HCT116 (cell line): ENCODE data around the gene MAST4. TPM values are rescaled to one million over a fixed set of nuclear protein-coding genes. Genes with fewer than 3 reads are reported as not detected.

Experiments used
- ATAC-seq: fragments of 200-7000 bp; cut with Tn5 transposase; 2 replicates; pipeline ENCODE4 v1.9.1; 2020; ENCODE audit warnings: mild to moderate bottlenecking, moderate library complexity
- BruUV-seq: library from RNA; stranded (reverse); fragments of 400-500 nt; replicated peaks from 2 replicates; lab custom pipeline; 2021; lab: Mats Ljungman, UMichigan
- CTCF ChIA-PET: fragments of 300-600 bp; sonication (Branson Sonifier 250); formaldehyde crosslinking; loops from one replicate; lab custom pipeline; 2021; ENCODE audit warnings: antibody characterized with exemption; lab: Charles Lee
- POLR2A ChIA-PET: fragments of 300-600, 350-600 bp; sonication (Branson Sonifier 250); formaldehyde crosslinking; loops from one replicate; lab custom pipeline; 2021; ENCODE audit warnings: antibody characterized with exemption; lab: Charles Lee
- RAD21 ChIA-PET, 2 experiments: fragments of 300-600 bp; sonication (Branson Sonifier 250); formaldehyde crosslinking; loops; one replicate each; lab custom pipeline; 2023; ENCODE audit warnings: low total read pairs in 2 of 2; ENCODE audit not compliant: uncharacterized antibody in 2 of 2, unreplicated experiment in 2 of 2, low non-redundant PET in 1 of 2; lab: Charles Lee
- DNase-seq: peaks from one replicate; pipeline ENCODE4 v3.0.0-alpha.2; 2010; ENCODE audit warnings: low read depth, low spot score
- H2AFZ ChIP-seq: fragments of 200-600 bp; shearing (Covaris generic), sonication (generic); 2 replicates; pipeline ENCODE4 v1.6.1; 2017; ENCODE audit warnings: low read depth, mixed run types, mixed read lengths, antibody characterized with exemption, low read length; ENCODE audit not compliant: poor library complexity, severe bottlenecking
- H3K27ac ChIP-seq: 2 replicates; pipeline ENCODE4 v1.5.1; 2012; ENCODE audit warnings: low read depth, low read length
- H3K27me3 ChIP-seq: fragments of 200-600 bp; sonication (generic); 2 replicates; pipeline ENCODE4 v1.6.1; 2016; ENCODE audit warnings: mixed run types, low read length, mixed read lengths; ENCODE audit not compliant: insufficient read depth
- H3K36me3 ChIP-seq, 2 experiments: fragments of 200-500 bp in 1 of 2; fragments of 200-600 bp in 1 of 2; sonication (Bioruptor generic) in 1 of 2; sonication (generic) in 1 of 2; 2 replicates each; pipeline versions ENCODE4 v1.5.1 to v1.6.1; 2014 to 2016; ENCODE audit warnings: low read length in 2 of 2, inconsistent platforms in 1 of 2, mixed read lengths in 1 of 2, mixed run types in 1 of 2; ENCODE audit not compliant: insufficient read depth in 2 of 2, control insufficient read depth in 1 of 2
- H3K4me1 ChIP-seq, 2 experiments: fragments of 200-600 bp in 1 of 2; sonication (generic) in 1 of 2; 2 replicates each; pipeline versions ENCODE4 v1.5.1 to v1.6.1; 2012 to 2017; ENCODE audit warnings: low read length in 2 of 2, inconsistent platforms in 1 of 2, mild to moderate bottlenecking in 1 of 2, mixed read lengths in 1 of 2, mixed run types in 1 of 2, moderate library complexity in 1 of 2; ENCODE audit not compliant: insufficient read depth in 2 of 2, control insufficient read depth in 1 of 2
- H3K4me2 ChIP-seq: fragments of 200-600 bp; sonication (generic); 2 replicates; pipeline ENCODE4 v1.6.1; 2017; ENCODE audit warnings: mixed run types, low read length, mixed read lengths
- H3K4me3 ChIP-seq, 2 experiments: fragments of 200-600 bp in 1 of 2; sonication (generic) in 1 of 2; replicated peaks in 1 of 2; 2 replicates each; pipeline ENCODE4 v1.5.1; 2011 to 2016; ENCODE audit warnings: low read length in 2 of 2, control low read depth in 1 of 2, low read depth in 1 of 2, mild to moderate bottlenecking in 1 of 2, mixed read lengths in 1 of 2, mixed run types in 1 of 2
- H3K79me2 ChIP-seq: fragments of 200-600 bp; sonication (generic); 2 replicates; pipeline ENCODE4 v1.6.1; 2017; ENCODE audit warnings: mild to moderate bottlenecking, mixed run types, low read length, moderate library complexity, mixed read lengths; ENCODE audit not compliant: insufficient read depth
- H3K9ac ChIP-seq: fragments of 200-600 bp; sonication (generic); 2 replicates; pipeline ENCODE4 v1.6.1; 2016; ENCODE audit warnings: low read length, mixed read lengths
- H3K9me2 ChIP-seq: fragments of 200-600 bp; sonication (generic), shearing (Covaris generic); 2 replicates; pipeline ENCODE4 v1.6.1; 2017; ENCODE audit warnings: mixed run types, mild to moderate bottlenecking, moderate library complexity; ENCODE audit not compliant: insufficient read depth
- H3K9me3 ChIP-seq, 2 experiments: fragments of 200-500 bp in 1 of 2; fragments of 200-600 bp in 1 of 2; sonication (Bioruptor generic) in 1 of 2; sonication (generic) in 1 of 2; 2 replicates each; pipeline ENCODE4 v1.6.1; 2014 to 2017; ENCODE audit warnings: low read length in 2 of 2, mixed read lengths in 2 of 2, inconsistent platforms in 1 of 2, low read depth in 1 of 2, mild to moderate bottlenecking in 1 of 2, mixed run types in 1 of 2, moderate library complexity in 1 of 2; ENCODE audit not compliant: control insufficient read depth in 1 of 2, insufficient read depth in 1 of 2
- H4K20me1 ChIP-seq: fragments of 200-600 bp; sonication (generic), shearing (Covaris generic); 2 replicates; pipeline ENCODE4 v1.6.1; 2017; ENCODE audit warnings: mixed run types, mild to moderate bottlenecking, moderate library complexity; ENCODE audit not compliant: insufficient read depth
- CBX3 ChIP-seq: IDR thresholded peaks from 2 replicates; pipeline ENCODE4 v1.6.1; 2012; ENCODE audit warnings: low read depth
- EGR1 ChIP-seq: IDR thresholded peaks from 2 replicates; pipeline ENCODE4 v1.6.1; 2012; ENCODE audit warnings: low read depth
- EZH2 ChIP-seq: fragments of 200-600 bp; sonication (generic); IDR thresholded peaks from 2 replicates; pipeline ENCODE4 v1.6.1; 2017; ENCODE audit warnings: antibody characterized with exemption, mixed run types
- FOSL1 ChIP-seq: IDR thresholded peaks from 2 replicates; pipeline ENCODE4 v1.6.1; 2012; ENCODE audit warnings: low read depth
- RAD21 ChIP-seq: IDR thresholded peaks from 2 replicates; pipeline ENCODE4 v1.6.1; 2012; ENCODE audit warnings: low read depth, mild to moderate bottlenecking
- TCF7L2 ChIP-seq: IDR thresholded peaks from 2 replicates; pipeline ENCODE4 v1.7.0; 2011; ENCODE audit warnings: borderline replicate concordance, inconsistent platforms; ENCODE audit not compliant: insufficient read depth, insufficient read length; ENCODE audit errors: extremely low read depth
- ZFX ChIP-seq: fragments of 450-650 bp; IDR thresholded peaks from 2 replicates; pipeline ENCODE4 v1.6.1; 2017
- ZNF274 ChIP-seq: fragments of 200-500 bp; sonication (Bioruptor generic); IDR thresholded peaks from 2 replicates; pipeline ENCODE4 v1.6.1; 2014; ENCODE audit warnings: mild to moderate bottlenecking, low read depth, low read length, inconsistent platforms
- intact Hi-C: fragments of 100-400 bp; cut with micrococcal nuclease; formaldehyde crosslinking; loops from 2 replicates; pipeline ENCODE4 v1.10.0; 2022
- total RNA-seq: library from RNA; stranded (reverse); gene quantifications from one replicate; pipeline ENCODE4 v1.2.1, GENCODE V29; 2021; ENCODE audit not compliant: unreplicated experiment
- TF ChIP-seq, protein P1 (sequence below), 3 experiments: fragments of 200-600 bp in 1 of 3; sonication (generic) in 1 of 3; IDR thresholded peaks in 2 of 3; conservative IDR thresholded peaks in 1 of 3; 2 replicates each; pipeline ENCODE4 v1.5.1; 2012 to 2017; ENCODE audit warnings: low read depth in 2 of 3, low read length in 2 of 3, antibody characterized with exemption in 1 of 3, borderline replicate concordance in 1 of 3, control low read depth in 1 of 3, mild to moderate bottlenecking in 1 of 3, mixed read lengths in 1 of 3, mixed run types in 1 of 3, moderate library complexity in 1 of 3; ENCODE audit not compliant: insufficient read depth in 1 of 3
- TF ChIP-seq, protein P2 (sequence below): IDR thresholded peaks from 2 replicates; pipeline ENCODE4 v1.6.1; 2012
- TF ChIP-seq, protein P3 (sequence below): IDR thresholded peaks from 2 replicates; pipeline ENCODE4 v1.6.1; 2012
- TF ChIP-seq, protein P4 (sequence below): IDR thresholded peaks from 2 replicates; pipeline ENCODE4 v1.6.1; 2011; ENCODE audit warnings: mild to moderate bottlenecking, low read length, moderate library complexity; ENCODE audit not compliant: insufficient replicate concordance; ENCODE audit errors: extremely low read depth

MAST4 gene
- total RNA-seq, 1 experiment from 2014 or later, result 1.1 TPM

DNA sequence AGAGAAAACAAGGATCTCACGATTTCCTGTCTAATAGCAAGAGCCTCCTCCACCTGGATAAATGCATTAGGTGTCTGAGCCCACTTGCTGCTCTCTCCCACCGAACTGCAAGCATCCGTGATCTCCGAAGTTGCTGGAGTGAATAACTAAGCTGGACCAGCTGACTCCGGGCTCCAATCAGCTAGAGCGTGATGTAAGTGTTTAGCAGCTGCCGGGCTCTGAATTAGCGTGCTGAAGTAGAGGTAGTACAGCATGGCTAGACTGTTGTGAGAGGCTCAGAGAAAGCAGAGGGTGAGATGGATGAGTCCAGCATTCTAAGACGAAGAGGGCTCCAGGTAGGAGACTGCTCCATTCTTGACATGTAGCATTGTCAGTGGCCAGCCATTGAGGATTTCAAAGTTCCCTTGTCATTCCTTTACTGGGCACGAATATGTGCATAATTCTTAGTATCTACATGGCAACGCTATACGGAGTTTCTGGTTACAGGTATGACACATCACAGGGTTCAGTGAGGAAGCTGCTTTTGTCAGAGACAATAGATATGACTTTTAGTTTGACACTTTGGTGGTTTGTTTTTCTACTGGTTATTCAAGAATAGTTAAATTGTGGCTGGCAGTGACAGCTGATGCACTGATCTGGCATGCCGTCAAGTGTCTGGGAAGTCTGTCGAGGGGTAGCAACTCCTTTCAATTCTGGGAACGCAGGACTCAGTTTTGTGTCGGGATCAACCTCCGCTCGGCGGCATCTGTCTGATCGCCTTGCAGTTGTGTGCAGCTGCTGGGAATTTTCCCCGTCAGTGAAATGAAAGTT, 232.6 kb downstream of the MAST4 start (continued):
- TF ChIP-seq, protein P1, sequence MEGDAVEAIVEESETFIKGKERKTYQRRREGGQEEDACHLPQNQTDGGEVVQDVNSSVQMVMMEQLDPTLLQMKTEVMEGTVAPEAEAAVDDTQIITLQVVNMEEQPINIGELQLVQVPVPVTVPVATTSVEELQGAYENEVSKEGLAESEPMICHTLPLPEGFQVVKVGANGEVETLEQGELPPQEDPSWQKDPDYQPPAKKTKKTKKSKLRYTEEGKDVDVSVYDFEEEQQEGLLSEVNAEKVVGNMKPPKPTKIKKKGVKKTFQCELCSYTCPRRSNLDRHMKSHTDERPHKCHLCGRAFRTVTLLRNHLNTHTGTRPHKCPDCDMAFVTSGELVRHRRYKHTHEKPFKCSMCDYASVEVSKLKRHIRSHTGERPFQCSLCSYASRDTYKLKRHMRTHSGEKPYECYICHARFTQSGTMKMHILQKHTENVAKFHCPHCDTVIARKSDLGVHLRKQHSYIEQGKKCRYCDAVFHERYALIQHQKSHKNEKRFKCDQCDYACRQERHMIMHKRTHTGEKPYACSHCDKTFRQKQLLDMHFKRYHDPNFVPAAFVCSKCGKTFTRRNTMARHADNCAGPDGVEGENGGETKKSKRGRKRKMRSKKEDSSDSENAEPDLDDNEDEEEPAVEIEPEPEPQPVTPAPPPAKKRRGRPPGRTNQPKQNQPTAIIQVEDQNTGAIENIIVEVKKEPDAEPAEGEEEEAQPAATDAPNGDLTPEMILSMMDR (IDR thresholded peaks at IDR 0.05 in 2 of 3, conservative IDR thresholded peaks at IDR 0.05 in 1 of 3; ENCODE audit: borderline replicate concordance in 1 of 3, insufficient read depth in 1 of 3, low read depth in 2 of 3, low read length in 2 of 3), result no peak
- TF ChIP-seq EZH2, result no peak
- TF ChIP-seq, protein P2, sequence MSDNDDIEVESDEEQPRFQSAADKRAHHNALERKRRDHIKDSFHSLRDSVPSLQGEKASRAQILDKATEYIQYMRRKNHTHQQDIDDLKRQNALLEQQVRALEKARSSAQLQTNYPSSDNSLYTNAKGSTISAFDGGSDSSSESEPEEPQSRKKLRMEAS, result no peak
- TF ChIP-seq, protein P3, sequence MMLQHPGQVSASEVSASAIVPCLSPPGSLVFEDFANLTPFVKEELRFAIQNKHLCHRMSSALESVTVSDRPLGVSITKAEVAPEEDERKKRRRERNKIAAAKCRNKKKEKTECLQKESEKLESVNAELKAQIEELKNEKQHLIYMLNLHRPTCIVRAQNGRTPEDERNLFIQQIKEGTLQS, result no peak
- TF ChIP-seq FOSL1, result no peak

DNA sequence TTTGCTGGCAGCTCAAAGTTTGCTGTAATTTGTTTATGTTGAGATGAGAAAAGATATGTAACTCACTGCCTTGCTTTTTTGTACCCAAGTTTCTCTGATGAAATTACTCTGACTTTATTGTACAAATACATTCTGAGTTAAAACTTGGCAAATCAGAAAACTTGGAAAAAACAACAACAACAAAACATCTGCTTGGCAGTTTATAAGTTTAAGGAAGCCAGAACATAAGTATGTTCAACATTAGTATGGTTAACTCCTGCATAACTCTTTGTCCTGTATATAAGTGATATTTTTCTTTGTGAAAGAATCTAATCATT, 233.1 kb downstream of the MAST4 start:
- Histone ChIP-seq H3K36me3 (no peaks in the 10 kb centered on the region), H3K9me3 (no peaks in the 10 kb centered on the region), H3K79me2 (no peaks in the 10 kb centered on the region), H2AFZ (no peak overlapping the region), H3K27ac (no peak overlapping the region), H4K20me1 (no peaks in the 10 kb centered on the region), H3K9ac (no peak overlapping the region), H3K4me2 (no peak overlapping the region), H3K4me1 (no peaks in the 10 kb centered on the region), H3K4me3 (no peak overlapping the region), H3K27me3 (peaks cover 28% of the 10 kb centered on the region), H3K9me2 (no peaks in the 10 kb centered on the region)
- ChIA-PET CTCF (interaction anchor here (1.7 to 2.4 kb wide), 2 partner anchors 11 kb away, joined by 8 to 20 read pairs; no protein-coding TSS in a partner anchor), POLR2A (no interaction called here), RAD21 (no interaction called here)
- ATAC-seq, result no peak
- no peak for DNase-seq
- intact Hi-C loops, result no loop called here
- TF ChIP-seq ZNF274 (no peak), ZFX (no peak), RAD21 (no peak), CBX3 (no peak), EGR1 (no peak), TCF7L2 (no peak)
- TF ChIP-seq, protein P4, sequence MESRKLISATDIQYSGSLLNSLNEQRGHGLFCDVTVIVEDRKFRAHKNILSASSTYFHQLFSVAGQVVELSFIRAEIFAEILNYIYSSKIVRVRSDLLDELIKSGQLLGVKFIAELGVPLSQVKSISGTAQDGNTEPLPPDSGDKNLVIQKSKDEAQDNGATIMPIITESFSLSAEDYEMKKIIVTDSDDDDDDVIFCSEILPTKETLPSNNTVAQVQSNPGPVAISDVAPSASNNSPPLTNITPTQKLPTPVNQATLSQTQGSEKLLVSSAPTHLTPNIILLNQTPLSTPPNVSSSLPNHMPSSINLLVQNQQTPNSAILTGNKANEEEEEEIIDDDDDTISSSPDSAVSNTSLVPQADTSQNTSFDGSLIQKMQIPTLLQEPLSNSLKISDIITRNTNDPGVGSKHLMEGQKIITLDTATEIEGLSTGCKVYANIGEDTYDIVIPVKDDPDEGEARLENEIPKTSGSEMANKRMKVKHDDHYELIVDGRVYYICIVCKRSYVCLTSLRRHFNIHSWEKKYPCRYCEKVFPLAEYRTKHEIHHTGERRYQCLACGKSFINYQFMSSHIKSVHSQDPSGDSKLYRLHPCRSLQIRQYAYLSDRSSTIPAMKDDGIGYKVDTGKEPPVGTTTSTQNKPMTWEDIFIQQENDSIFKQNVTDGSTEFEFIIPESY, result no peak
- no TSS peak for BruUV-seq
